HG03575 (cell line): ENCODE measurements around the gene S1PR4.
"Not testable (repeated sequence)": the region's sequence is repeated elsewhere in the genome, so short reads cannot be mapped to it uniquely, and the experiment has no call there.

Experiments
- ATAC-seq: cut with Tn5 transposase; IDR thresholded peaks from one replicate; pipeline ENCODE4 v1.9.1; 2021; ENCODE audit not compliant: unreplicated experiment, insufficient number of reproducible peaks, low FRiP score; ENCODE audit errors: extremely low read depth

The S1PR4 gene

DNA sequence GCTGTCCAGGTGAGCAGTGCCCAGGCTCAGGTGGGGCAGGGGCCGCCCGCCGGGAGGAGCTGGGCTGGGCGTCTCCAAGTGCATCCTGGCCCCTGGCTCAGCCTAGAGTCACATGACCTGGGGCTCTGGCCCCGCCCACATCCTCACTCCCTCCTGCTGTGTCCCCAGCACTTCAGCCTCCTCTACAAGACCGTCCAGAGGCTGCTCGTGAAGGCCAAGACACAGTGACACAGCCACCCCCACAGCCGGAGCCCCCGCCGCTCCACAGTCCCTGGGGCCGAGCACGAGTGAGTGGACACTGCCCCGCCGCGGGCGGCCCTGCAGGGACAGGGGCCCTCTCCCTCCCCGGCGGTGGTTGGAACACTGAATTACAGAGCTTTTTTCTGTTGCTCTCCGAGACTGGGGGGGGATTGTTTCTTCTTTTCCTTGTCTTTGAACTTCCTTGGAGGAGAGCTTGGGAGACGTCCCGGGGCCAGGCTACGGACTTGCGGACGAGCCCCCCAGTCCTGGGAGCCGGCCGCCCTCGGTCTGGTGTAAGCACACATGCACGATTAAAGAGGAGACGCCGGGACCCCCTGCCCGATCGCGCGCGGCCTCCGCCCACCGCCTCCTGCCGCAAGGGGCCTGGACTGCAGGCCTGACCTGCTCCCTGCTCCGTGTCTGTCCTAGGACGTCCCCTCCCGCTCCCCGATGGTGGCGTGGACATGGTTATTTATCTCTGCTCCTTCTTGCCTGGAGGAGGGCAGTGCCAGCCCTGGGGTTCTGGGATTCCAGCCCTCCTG lies 29.1 kb downstream of the S1PR4 start:
- no peak for ATAC-seq

DNA sequence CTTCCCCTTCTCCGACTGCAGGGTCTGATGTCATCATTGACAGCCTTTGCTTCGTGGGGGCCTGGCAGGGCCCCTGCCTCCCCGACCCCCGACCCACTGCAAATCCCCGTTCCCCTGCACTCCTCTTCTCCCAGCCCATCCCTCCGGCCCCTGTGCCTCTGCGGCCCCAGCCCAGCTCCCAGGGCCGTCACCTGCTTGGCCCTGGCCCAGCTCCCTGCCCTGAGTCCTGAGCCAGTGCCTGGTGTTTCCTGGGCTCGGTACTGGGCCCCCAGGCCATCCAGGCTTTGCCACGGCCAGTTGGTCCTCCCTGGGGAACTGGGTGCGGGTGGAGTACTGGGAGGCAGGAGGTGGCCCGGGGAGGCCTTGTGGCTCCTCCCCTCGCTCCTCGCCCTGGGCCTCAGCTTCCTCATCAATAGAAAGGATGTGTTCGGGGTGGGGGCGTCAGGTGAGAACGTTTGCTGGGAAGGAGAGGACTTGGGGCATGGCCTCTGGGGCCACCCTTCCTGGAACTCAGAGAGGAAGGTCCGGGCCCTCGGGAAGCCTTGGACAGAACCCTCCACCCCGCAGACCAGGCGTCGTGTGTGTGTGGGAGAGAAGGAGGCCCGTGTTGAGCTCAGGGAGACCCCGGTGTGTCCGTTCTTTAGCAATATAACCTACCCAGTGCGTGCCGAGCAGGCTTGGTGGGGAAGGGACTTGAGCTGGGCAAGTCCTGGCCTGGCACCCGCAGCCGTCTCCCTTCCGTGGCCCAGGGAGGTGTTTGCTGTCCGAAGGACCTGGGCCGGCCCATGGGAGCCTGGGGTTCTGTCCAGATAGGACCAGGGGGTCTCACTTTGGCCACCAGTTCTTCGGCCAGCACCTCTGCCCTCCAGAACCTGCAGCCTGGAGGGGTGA lies 30.0 kb downstream of the S1PR4 start:
- ATAC-seq = no peak

DNA sequence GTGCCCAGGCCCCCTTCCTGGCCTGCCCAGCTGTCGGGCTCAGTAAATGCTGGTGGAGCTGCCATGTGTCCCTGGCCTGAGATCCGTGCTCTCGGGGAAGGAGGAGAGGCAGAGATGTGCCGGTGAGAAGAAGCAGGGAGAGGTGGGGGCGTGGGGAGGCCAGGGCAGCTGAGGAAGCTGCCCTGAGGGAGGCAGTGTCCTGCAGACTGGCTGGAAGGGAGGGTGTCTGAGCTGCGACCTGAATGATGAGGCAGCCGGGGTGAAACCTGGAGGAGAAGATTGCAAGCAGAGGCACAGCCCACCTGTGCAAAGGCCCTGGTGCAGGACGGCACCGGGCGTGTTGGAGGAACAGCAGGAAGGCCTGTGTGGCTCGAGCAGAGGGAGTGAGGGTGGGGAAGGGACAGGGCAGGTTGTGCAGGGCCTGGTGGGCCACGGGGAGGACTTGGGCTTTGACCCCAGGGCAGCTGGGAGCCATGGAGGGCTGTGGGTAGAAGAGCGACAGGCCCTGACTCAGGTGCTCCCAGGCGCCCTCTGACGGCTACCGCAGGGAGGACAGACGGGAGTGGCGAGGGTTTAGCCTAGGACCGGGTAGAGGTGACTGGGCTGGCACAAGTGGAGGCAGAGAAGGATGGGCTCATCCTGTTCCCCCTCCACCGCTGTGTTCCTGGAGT lies 31.9 kb downstream of the S1PR4 start:
- no peak for ATAC-seq

DNA sequence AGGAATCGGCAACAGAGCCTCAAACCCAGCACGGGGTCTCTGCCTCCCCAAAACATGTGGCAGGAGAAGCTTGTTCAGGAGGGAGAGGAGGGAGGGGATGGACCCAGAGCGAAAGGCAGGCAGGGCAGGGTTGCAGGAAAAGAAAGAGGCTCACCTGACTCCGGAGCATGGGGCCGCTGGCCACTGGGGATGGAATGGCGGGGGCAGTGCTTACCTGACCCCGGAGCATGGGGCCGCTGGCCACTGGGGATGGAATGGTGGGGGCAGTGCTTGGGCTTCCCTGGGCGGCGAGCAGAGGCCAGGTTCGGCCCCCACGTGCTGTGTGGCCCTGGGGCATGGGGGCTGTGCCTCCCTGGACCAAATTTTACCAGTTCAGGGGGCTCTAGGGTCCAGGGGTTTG lies 32.6 kb downstream of the S1PR4 start:
- ATAC-seq = no peak

DNA sequence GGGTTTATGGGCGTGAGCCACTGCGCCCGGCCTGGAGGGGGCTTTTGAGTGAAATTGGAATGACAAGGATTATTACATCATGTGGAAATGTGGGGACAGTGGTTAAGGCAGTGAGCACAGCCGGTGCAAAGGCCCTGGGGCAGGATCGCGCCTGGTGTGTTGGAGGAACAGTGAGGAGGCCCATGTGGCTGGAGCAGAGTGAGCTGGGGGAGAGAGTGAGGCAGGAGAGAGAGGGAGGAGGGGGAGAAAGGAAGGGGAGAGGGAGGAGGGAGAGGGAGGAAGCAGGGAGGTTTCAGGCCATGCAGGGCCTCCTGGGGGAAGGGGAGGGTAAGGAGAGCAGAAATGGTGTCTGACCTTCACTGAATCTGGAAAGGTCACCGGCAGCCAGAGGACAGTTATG lies 34.6 kb downstream of the S1PR4 start:
- ATAC-seq = no peak

DNA sequence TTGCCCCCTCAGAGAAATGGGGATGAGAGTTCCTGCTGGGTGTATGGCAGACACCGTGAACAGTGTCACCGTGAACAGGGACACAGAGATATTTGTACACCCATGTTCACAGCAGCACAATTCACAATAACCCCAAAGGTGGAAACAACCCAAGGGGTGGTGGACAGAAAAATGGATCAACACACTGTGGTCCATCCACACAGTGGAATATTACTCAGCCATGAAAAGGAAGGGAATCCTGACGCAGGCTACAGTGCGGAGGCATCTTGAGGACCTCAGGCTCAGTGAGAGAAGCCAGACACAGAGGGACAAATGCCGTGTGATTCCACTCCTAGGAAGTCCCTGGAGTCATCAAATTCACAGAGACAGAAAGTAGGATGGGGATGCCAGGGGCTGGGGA lies 38.3 kb downstream of the S1PR4 start:
- ATAC-seq = no peak

DNA sequence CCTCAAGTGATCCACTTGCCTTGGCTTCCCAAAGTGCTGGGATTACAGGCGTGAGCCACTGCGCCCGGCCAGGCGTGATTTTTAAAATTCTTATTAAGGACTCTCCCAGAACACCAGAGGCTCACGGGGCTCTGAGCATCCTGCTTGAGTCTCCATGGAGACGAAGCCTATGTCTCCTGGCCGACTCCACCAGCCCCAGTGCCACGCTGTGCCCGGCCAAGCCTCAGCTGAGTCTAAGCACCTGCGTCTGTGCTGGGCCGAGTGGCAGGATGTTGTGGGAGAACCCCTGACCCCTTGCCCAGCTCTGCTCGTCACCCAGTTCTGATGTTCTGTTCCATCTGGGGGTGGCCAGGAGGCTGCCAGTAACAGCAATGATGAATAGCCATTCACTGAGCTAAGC lies 42.0 kb downstream of the S1PR4 start:
- ATAC-seq = no peak

DNA sequence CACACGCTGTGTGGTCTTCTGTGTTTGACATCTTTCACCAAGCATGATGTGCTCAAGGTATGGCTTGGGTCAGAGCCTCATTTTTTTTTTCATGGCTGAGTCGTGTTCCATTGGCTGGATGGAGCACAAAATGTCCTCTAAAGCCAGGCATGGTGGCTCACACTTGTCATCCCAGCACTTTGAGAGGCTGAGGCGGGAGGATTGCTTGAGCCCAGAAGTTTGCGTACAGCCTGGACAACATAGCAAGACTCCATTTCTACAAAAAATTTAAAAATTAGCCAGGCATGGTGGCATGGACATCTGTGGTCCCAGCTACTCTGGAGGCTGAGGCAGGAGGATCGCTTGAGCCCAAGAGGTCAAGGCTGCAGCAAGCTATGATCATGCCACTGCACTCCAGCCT lies 43.0 kb downstream of the S1PR4 start:
- ATAC-seq = not testable (repeated sequence)

DNA sequence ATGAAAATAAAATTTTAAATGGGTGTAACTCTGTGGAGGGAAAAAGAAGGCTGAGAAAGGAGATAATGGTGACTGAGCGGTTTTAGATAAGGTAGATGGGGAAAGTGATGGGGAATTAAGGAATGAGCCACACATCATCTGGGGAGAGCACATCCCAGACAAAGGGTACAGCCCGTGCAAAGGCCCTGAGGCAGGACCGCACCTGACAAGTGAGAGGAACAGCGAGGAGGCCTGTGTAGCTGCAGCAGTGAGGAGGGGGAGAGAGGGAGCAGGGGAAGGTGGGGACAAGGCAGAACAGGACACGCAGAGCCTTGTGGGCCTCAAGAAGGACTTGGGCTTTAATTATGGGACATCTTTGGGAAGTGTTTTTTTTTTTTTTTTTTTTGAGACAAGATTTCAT lies 44.1 kb downstream of the S1PR4 start:
- ATAC-seq = no peak

DNA sequence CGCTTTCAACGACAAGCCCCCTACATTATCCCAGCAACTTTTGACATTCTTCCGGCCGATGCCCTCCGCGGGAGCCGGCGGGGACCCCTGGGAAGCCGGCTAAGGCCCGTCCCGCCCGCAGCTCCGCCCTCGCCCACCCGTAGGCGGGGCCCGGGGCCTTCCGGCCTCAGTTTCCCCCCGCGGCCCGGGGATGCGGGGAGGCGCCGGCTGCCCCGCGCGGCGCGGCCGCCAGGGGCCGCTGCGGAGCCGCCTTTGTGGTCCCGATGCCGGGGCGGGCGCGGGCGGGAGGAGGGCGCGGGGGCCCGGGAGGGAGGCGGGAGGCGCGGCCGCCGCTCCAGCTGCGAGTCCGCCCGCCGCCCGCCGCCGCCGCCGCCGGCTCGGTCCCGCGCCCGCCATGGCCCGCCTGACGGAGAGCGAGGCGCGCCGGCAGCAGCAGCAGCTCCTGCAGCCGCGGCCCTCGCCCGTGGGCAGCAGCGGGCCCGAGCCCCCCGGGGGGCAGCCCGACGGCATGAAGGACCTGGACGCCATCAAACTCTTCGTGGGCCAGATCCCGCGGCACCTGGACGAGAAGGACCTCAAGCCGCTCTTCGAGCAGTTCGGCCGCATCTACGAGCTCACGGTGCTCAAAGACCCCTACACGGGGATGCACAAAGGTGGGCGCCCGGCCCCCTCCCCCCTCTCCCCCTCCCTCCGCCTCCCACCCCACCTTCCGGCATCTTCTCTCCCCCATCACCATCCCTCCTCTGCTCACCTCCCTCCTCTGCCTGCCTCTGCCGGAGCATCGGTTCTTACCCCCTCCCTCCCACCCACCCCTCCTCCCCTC lies 46.0 kb downstream of the S1PR4 start, which contains the start of gene CELF5:
Gene CELF5 (plus strand): TSS at position 316 of the 823 bp plus-strand sequence. CDS start 79 bp downstream, at position 395.
- ATAC-seq = no peak

DNA sequence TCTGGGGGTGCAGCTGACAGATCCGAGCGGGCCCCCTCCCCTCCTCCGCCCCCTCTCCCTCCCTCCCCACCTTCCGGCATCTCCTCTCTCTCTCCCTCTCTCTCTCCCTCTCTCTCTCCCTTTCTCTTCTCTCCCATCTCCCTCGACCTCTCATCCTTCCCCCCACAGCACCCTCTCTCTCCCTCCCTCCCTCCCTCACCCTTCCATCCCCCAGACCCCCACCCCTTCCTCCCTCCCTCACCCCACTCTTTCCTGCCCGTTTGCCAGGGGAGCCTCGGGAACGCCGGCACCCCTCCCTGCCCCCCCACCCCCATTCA lies 46.6 kb downstream of the S1PR4 start:
- ATAC-seq = no peak

DNA sequence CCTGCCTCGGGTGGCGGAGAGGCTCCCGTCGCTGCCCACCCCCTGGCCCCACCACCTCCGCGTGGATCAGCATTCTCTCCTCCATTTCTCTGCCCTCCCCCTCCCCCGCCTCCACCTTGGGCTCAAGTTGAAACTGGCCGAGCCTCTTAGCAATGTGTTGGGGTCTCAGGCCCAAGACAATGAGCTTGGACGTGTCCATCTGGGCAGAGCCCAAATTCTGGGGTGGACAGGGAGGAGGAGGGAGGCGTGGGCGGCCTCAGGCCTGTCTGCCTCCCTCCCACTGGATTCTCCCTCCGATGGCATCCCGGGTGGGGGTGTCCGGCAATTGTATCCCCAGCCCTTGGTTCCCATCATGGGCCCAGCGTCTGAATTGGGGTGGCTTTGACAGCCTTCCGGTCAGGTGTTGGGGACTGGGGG lies 47.1 kb downstream of the S1PR4 start:
- no peak for ATAC-seq

DNA sequence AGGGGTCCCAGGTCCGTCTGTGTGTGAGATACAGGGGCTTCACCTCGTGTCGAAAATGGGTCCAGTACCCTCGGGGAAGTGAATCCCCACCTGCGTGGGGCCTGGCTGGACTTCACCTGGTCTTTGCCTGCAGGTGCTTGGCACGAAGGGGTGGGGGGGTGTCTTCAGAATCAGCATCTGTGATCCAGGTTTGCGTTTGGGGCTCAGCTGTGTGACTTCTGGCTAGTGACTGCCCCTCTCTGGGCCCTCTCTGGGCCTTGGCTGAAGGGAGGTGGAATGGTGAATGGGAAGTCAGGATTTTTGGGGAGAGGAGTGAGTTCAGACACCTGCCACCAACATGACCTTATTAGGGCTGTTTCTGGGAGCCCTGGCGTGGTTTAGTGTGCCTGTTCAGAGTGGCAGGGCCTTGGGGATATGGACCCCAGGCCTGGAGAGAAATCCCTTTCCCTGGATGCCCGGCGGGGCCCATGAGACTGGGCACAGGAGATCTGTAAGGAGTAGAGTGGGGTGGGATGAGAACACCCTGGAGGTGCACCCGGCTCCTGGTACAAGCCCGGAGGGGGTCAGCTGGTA lies 48.6 kb downstream of the S1PR4 start:
- ATAC-seq = no peak

DNA sequence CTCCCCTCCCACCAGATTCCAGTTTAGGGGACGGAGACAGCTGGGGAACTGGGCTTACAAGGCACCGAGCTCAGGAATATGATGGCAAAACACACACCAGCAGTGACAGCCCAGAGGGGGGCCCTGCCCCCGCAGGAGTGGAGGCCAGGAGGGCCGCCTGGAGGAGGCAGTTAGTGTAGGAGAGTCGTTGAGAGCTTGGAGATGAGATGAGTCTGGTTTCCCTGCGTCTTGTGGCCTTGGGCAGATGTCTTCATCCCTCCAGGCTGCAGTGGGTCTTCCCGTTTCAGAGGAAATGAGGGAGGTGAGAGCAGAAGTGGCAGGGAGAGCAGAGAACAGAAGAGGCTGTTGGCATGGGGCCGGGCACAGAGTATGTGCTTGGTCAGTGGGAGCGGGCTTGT lies 50.8 kb downstream of the S1PR4 start:
- ATAC-seq = no peak
